AG04450 (cell line): Measurements from ENCODE around the gene ZNF385A. TPM values are rescaled to one million over a fixed set of nuclear protein-coding genes. Genes with fewer than 3 reads are reported as not detected.

Experiments used
- CTCF ChIA-PET: fragments of 300-600, 350-600 bp; formaldehyde crosslinking; extraction: SDS; loops from one replicate; lab custom pipeline; 2022; ENCODE audit warnings: antibody characterized with exemption, inconsistent platforms; lab: Charles Lee
- POLR2A ChIA-PET: fragments of 350-600 bp; formaldehyde crosslinking; extraction: SDS; loops from one replicate; lab custom pipeline; 2021; ENCODE audit warnings: antibody characterized with exemption, inconsistent platforms; lab: Yijun Ruan, JAX
- DNase-seq: peaks from one replicate; pipeline ENCODE4 v3.0.0-alpha.2; 2011; ENCODE audit warnings: low read depth, low spot score
- H3K27ac ChIP-seq: one replicate; pipeline ENCODE4 v1.5.1; 2012; ENCODE audit warnings: low read depth, low read length, control low read depth
- H3K27me3 ChIP-seq: one replicate; pipeline ENCODE4 v1.6.0; 2012; ENCODE audit warnings: low read length; ENCODE audit not compliant: control insufficient read depth, insufficient read depth
- H3K4me3 ChIP-seq: 2 replicates; pipeline ENCODE4 v1.5.1; 2011; ENCODE audit warnings: mild to moderate bottlenecking, low read depth, low read length, control low read depth
- H3K9me3 ChIP-seq: 2 replicates; pipeline ENCODE4 v1.5.1; 2012; ENCODE audit warnings: low read length; ENCODE audit not compliant: control insufficient read depth, insufficient read depth
- CTCF ChIP-seq: IDR thresholded peaks from 2 replicates; pipeline ENCODE4 v1.5.1; 2011; ENCODE audit warnings: low read depth, low read length, control low read depth, inconsistent platforms
- polyA plus RNA-seq: library from polyadenylated mRNA; depleted of rRNA; stranded (reverse); fragments of >200 nt; gene quantifications from 2 replicates; pipeline ENCODE4 v1.2.3, GENCODE V29; 2011

The ZNF385A gene
- polyA plus RNA-seq, 1 experiment, result 1.5 TPM

DNA sequence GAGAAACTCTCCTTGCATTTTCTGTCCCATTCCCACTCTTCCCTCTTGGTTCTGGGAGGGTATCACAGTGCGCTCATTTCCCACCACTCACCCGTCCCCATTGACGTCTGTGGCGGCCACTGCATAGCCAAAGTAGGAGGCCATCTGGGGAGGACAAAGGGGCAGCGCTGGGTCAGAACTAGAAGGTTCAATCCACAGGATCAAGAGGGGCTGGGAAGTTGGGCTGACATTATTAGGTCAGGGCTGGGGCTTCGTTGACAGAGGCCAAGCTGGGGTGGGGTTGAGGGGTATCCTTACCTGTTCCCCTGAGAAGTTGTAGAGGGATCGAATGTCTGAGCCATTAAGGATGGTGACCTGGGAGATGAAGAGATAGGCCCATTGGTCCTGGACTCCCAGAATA lies 21.0 kb upstream of the ZNF385A start:
- ChIA-PET POLR2A (no interaction called here), CTCF (interaction anchor here (0.5 to 11.8 kb wide), 12 partner anchors 8 to 931 kb away, joined by 3 to 415 read pairs (median 4); partner anchors contain the start of gene ITGA5)
- no peak for TF ChIP-seq CTCF
- H3K4me3 ChIP-seq, result no peak overlapping the region
- no peak overlapping the region for H3K27ac ChIP-seq
- no peaks in the 10 kb centered on the region for H3K9me3 ChIP-seq
- DNase-seq, result no peak
- H3K27me3 ChIP-seq, result no peaks in the 10 kb centered on the region

DNA sequence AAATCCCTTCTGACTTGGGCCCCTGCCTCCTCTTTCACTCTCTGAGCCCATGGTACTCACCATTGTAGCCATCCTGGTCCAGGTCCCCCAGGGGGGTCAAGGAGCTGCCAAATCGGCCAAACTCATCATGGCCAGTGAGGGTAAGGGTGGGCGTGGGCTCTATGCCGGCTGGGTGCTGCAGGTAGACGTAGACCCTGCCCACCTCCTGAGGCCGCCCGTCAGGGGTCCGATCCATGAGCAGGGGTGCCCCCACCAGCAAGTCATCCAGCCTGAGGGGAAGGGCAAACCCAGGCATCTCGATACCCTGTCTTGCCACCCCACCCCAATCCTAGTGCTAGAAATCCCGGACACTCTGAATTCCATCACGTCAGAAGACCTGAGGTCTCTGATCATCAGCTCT lies 20.6 kb upstream of the ZNF385A start:
- H3K27ac ChIP-seq, result no peak overlapping the region
- ChIA-PET POLR2A (no interaction called here), CTCF (interaction anchor here (0.5 to 11.8 kb wide), 12 partner anchors 8 to 930 kb away, joined by 3 to 415 read pairs (median 4); partner anchors contain the start of gene ITGA5)
- no peak for DNase-seq
- TF ChIP-seq CTCF, result no peak
- H3K9me3 ChIP-seq, result no peaks in the 10 kb centered on the region
- no peak overlapping the region for H3K4me3 ChIP-seq
- H3K27me3 ChIP-seq, result no peaks in the 10 kb centered on the region

GRCh38 chr12:54404061-54405004 lies 19.8 kb upstream of the ZNF385A start:
- Histone ChIP-seq H3K27ac (no peak overlapping the region), H3K4me3 (no peak overlapping the region), H3K9me3 (no peaks in the 10 kb centered on the region), H3K27me3 (no peaks in the 10 kb centered on the region)
- POLR2A ChIA-PET, result no interaction called here
- DNase-seq, result no peak
- CTCF ChIA-PET, result interaction anchor here (0.6 to 11.8 kb wide), 26 partner anchors 8 to 557 kb away, joined by 3 to 415 read pairs (median 4); partner anchors contain the start of genes ITGA5 and ZNF385A
- TF ChIP-seq CTCF, result peak; percentile 92

GRCh38 chr12:54401119-54401518 lies 16.6 kb upstream of the ZNF385A start:
- H3K4me3 ChIP-seq, result no peak overlapping the region
- H3K9me3 ChIP-seq, result no peaks in the 10 kb centered on the region
- no peak for DNase-seq
- H3K27ac ChIP-seq, result no peak overlapping the region
- ChIA-PET POLR2A (interaction anchor here (1.0 kb wide), 1 partner anchor 11 kb away, joined by 3 read pairs; no protein-coding TSS in a partner anchor), CTCF (interaction anchor here (0.5 to 11.8 kb wide), 6 partner anchors 9 to 37 kb away, joined by 3 to 415 read pairs (median 117); partner anchors contain the start of genes ITGA5 and ZNF385A)
- no peak for TF ChIP-seq CTCF
- H3K27me3 ChIP-seq, result no peaks in the 10 kb centered on the region
